GM13976 (cell line): ENCODE results near the gene ARAP3.

Experiments used
- DNase-seq: peaks from one replicate; pipeline ENCODE4 v3.0.0; 2012; ENCODE audit warnings: low spot score
- CTCF ChIP-seq: IDR thresholded peaks from 2 replicates; pipeline ENCODE4 v1.5.1; 2012; ENCODE audit warnings: borderline replicate concordance, mild to moderate bottlenecking; ENCODE audit not compliant: insufficient read depth; ENCODE audit errors: extremely low read depth, missing control alignments, control extremely low read depth
- in situ Hi-C: fragments of 300-500 bp; cut with MboI; formaldehyde crosslinking; loops from one replicate; pipeline ENCODE4 v1.12.0; 2022; ENCODE audit warnings: low sequenced_read_pairs, mixed read lengths, inconsistent platforms; ENCODE audit not compliant: unreplicated experiment

Gene ARAP3

DNA sequence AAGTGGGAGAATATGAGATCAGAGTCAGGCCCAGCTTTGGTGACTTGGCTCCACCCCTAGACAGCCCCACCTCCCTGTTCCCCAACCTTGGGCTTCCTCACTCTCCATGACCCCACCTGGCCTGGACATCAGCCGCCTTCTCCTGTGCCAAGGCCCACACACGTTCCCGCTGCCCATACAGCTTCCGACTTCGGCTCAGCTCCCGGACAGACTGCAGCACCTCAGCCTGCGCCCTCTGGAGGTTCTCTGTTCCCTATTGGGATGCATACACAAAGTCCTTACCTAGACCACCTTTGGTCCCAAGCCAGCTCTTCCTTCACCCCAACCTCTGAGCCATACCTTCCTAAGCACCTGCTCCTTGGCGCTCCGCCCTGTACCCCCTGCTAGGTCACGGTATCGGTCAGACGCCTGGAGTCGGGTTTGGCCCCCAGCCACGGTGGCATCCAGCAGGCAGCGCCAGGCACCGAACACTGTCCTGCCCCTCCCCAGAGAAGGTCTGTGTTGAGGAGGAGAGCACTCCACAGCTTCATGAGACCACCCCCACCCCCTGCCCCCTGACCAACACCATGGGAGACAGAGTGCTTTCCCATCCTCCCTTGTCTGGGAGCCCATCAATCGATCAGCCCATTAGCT, 32.9 kb downstream of the ARAP3 start:
- in situ Hi-C loops: no loop called here
- TF ChIP-seq CTCF: no peak
- DNase-seq: no peak

DNA sequence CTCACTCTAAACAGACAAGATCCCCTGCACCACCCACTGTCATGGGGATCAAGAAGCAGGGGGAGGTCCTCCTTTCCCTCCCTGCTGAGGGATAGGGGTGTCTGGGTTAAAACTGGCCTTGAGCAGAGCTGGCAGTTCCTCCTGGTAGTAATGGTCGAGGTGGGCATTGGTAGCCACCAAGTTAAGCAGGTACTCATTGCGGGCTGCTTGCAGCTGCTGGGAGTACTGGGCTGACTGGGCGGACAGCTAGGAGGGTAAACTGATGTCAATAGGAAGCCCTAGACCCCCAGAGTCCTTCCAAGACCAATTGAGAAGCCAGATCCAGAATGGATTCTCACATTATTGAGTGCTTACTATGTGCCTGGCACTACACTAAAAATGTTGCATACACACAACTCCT, 34.2 kb downstream of the ARAP3 start:
- no peak for TF ChIP-seq CTCF
- no peak for DNase-seq
- in situ Hi-C loops: no loop called here

DNA sequence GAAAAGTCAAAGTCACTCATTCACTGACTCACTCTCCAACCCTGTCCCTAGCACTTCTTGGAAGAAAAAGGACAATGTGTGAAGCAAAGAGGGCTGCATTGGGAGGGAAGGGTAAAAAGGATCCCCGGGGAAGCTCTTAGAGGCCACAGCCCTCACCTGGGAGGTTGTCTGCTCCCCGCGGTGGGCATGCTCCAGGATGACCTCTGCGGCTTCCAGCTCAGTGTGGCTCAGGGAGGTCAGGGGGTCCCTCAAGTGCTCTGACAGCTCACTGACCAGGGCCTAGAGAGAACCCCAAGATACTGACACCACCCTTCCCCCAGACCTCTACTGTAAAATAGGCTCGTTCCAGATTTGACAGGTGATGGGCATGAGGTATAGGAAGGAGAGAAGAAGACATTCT, 34.8 kb downstream of the ARAP3 start:
- in situ Hi-C loops: no loop called here
- DNase-seq: no peak

DNA sequence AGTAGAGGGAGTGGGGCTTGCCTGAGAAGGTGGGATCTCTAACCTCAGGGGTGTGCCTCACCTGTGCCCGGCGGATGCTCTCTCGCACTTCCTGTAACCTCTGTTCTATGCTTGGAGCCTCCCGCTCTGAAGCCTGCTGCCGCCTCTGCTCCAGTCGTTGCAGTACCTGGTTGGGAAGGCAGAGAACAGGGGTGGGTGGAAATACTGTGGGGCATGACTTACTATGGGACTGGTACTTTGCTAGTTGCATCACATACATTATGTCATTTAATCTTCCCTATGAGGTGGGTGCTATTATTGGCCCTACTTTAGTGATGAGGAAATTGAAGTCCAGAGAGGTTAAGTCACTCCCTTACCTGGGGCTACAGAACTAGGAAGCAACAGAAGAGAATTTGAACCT, 36.0 kb downstream of the ARAP3 start:
- DNase-seq: no peak
- TF ChIP-seq CTCF: no peak
- in situ Hi-C loops: no loop called here

More for the DNA sequence above, 34.8 kb downstream of the ARAP3 start:
- TF ChIP-seq CTCF: no peak

DNA sequence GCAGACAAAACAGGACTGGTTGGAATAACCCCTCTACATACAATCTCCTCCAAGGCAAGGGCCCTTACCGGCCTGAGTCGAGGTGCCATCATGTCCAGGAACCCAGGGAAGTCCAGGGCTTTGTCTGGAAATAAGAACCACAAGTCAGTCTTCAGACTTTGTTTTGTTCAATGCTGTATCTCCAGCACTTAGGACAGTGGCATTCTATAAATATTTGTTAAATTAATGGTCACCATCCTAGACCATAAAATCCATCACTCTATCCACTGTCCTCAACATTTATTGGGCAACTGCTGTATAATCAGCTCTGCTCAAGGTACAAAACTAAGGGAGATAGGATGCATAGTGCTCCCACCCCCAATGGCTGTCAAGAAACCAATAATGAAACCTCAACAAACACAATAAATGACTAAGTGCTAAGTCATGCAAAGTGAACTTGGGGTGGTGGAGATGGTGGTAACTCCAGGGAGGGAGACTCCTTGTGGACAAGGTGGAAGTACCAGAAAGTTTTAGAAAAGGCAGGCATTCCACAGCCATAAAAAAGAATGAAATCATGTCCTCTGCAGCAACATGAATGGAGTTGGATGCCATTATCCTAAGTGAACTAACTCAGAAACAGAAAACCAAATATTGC, 40.3 kb downstream of the ARAP3 start:
- no peak for TF ChIP-seq CTCF
- in situ Hi-C loops: no loop called here
- peak; percentile 69 for DNase-seq

- in situ Hi-C loops: no loop called here
- no peak for DNase-seq
Observed at GRCh38 chr5:141640698-141641097, 41.3 kb downstream of the ARAP3 start.

More at GRCh38 chr5:141640698-141641097, 41.3 kb downstream of the ARAP3 start:
- TF ChIP-seq CTCF: no peak
